GM23338 (cell line): ENCODE measurements around the gene DHRS13. TPM values are rescaled to one million over a fixed set of nuclear protein-coding genes. Genes with fewer than 3 reads are reported as not detected.
A peak's percentile ranks its signal among the peaks of the same experiment; 100 is the strongest.

Source experiments
- ATAC-seq: fragments of 200-7000 bp; cut with Tn5 transposase; 3 replicates; pipeline ENCODE4 v1.9.1; 2020
- DNase-seq: peaks from one replicate; pipeline ENCODE4 v3.0.0-alpha.2; 2015; ENCODE audit warnings: low spot score
- H2AFZ ChIP-seq: fragments of 200-600 bp; sonication (generic); 2 replicates; pipeline ENCODE4 v1.8.0; 2016; ENCODE audit warnings: antibody characterized with exemption, mild to moderate bottlenecking, moderate library complexity
- H3F3A ChIP-seq: fragments of 200-600 bp; sonication (generic); replicated peaks from 2 replicates; pipeline ENCODE4 v1.8.0; 2017; ENCODE audit warnings: antibody characterized with exemption, mixed run types, low read depth
- H3K27ac ChIP-seq: fragments of 200-600 bp; sonication (generic); 2 replicates; pipeline ENCODE4 v1.6.1; 2016; ENCODE audit warnings: low read depth
- H3K27me3 ChIP-seq: fragments of 200-600 bp; sonication (generic); 2 replicates; pipeline ENCODE4 v1.8.0; 2016; ENCODE audit warnings: mild to moderate bottlenecking, mixed run types, moderate library complexity; ENCODE audit not compliant: insufficient read depth
- H3K36me3 ChIP-seq: fragments of 200-600 bp; sonication (generic); 2 replicates; pipeline ENCODE4 v1.8.0; 2016; ENCODE audit warnings: mild to moderate bottlenecking; ENCODE audit not compliant: insufficient read depth
- H3K4me1 ChIP-seq: fragments of 200-600 bp; sonication (generic); 2 replicates; pipeline ENCODE4 v1.8.0; 2016; ENCODE audit warnings: mild to moderate bottlenecking, moderate library complexity; ENCODE audit not compliant: insufficient read depth
- H3K4me2 ChIP-seq: fragments of 200-600 bp; sonication (generic); 2 replicates; pipeline ENCODE4 v1.7.1; 2017; ENCODE audit warnings: mixed run types
- H3K4me3 ChIP-seq: fragments of 200-600 bp; sonication (generic); 2 replicates; pipeline ENCODE4 v1.6.1; 2016; ENCODE audit warnings: mixed run types
- H3K79me2 ChIP-seq: fragments of 200-600 bp; sonication (generic); replicated peaks from 2 replicates; pipeline ENCODE4 v1.8.0; 2017; ENCODE audit warnings: mild to moderate bottlenecking; ENCODE audit not compliant: insufficient read depth
- H3K9me2 ChIP-seq: fragments of 200-600 bp; sonication (generic); 2 replicates; pipeline ENCODE4 v1.8.0; 2017; ENCODE audit not compliant: insufficient read depth
- H4K20me1 ChIP-seq: fragments of 200-600 bp; sonication (generic); replicated peaks from 2 replicates; pipeline ENCODE4 v1.8.0; 2017; ENCODE audit warnings: mild to moderate bottlenecking; ENCODE audit not compliant: insufficient read depth
- H3K27ac Mint-ChIP-seq: 2 replicates; pipeline ENCODE4 v1.8.0; 2020; ENCODE audit warnings: inconsistent platforms, mild to moderate bottlenecking, moderate library complexity, mixed read lengths
- H3K27me3 Mint-ChIP-seq: 3 replicates; pipeline ENCODE4 v1.8.0; 2022; ENCODE audit warnings: low read depth, mild to moderate bottlenecking, moderate library complexity, mixed read lengths, inconsistent platforms; ENCODE audit not compliant: insufficient read depth, poor library complexity
- H3K36me3 Mint-ChIP-seq: 3 replicates; pipeline ENCODE4 v1.8.0; 2021; ENCODE audit warnings: low read depth, mild to moderate bottlenecking, inconsistent platforms, moderate library complexity, mixed read lengths
- H3K4me1 Mint-ChIP-seq: 3 replicates; pipeline ENCODE4 v1.8.0; 2020; ENCODE audit warnings: mild to moderate bottlenecking, inconsistent platforms, mixed read lengths
- H3K4me3 Mint-ChIP-seq: 3 replicates; pipeline ENCODE4 v1.8.0; 2021; ENCODE audit warnings: moderate library complexity, mild to moderate bottlenecking, inconsistent platforms, mixed read lengths
- H3K9me3 Mint-ChIP-seq: 3 replicates; pipeline ENCODE4 v1.8.0; 2020; ENCODE audit warnings: moderate library complexity, mild to moderate bottlenecking, inconsistent platforms, mixed read lengths
- CREB1 ChIP-seq: fragments of 250-450 bp; sonication (Bioruptor Pico); IDR thresholded peaks from 2 replicates; pipeline ENCODE4 v1.5.0; 2020; ENCODE audit warnings: low read depth, mild to moderate bottlenecking, moderate library complexity
- JUNB ChIP-seq: IDR thresholded peaks from one replicate; pipeline ENCODE4 v1.6.1; 2016; ENCODE audit warnings: antibody characterized with exemption; ENCODE audit not compliant: unreplicated experiment
- NANOG ChIP-seq: IDR thresholded peaks from 2 replicates; pipeline ENCODE4 v1.6.1; 2016; ENCODE audit warnings: antibody characterized with exemption, borderline replicate concordance
- POLR2AphosphoS5 ChIP-seq: IDR thresholded peaks from 2 replicates; pipeline ENCODE4 v1.6.1; 2016; ENCODE audit warnings: antibody characterized with exemption, low read depth
- ZNF114 ChIP-seq: fragments of 250-450 bp; sonication (Bioruptor Pico); IDR thresholded peaks from 2 replicates; pipeline ENCODE4 v1.5.0; 2020; ENCODE audit warnings: mild to moderate bottlenecking, moderate library complexity
- ZNF331 ChIP-seq: fragments of 250-450 bp; sonication (Bioruptor Pico); IDR thresholded peaks from 2 replicates; pipeline ENCODE4 v1.5.0; 2020; ENCODE audit warnings: low read depth, mild to moderate bottlenecking, moderate library complexity
- polyA plus RNA-seq: library from polyadenylated mRNA; unstranded; fragments of >200 nt; fragmentation: Nextera tagmentation; extraction: Ambion mirVana; gene quantifications from 2 replicates; pipeline ENCODE4 v1.2.1, GENCODE V29; 2016
- total RNA-seq: library from RNA; depleted of rRNA; stranded (reverse); fragments of >200 nt; shearing (Covaris generic); gene quantifications from 2 replicates; pipeline ENCODE4 v1.2.3, GENCODE V29; 2014
- TF ChIP-seq, protein P1 (sequence below), 2 experiments: fragments of 200-600 bp in 1 of 2; sonication (generic) in 1 of 2; conservative IDR thresholded peaks; 2 replicates each; pipeline versions ENCODE4 v1.5.1 to v1.6.1; 2016 to 2017; ENCODE audit warnings: antibody characterized with exemption in 2 of 2, low read depth in 2 of 2, mild to moderate bottlenecking in 2 of 2, moderate library complexity in 1 of 2
- TF ChIP-seq, protein P2 (sequence below): IDR thresholded peaks from one replicate; pipeline ENCODE4 v1.6.1; 2018; ENCODE audit warnings: antibody characterized with exemption; ENCODE audit not compliant: unreplicated experiment
- TF ChIP-seq, protein P3 (sequence below): fragments of 250-450 bp; sonication (Bioruptor Pico); IDR thresholded peaks from 2 replicates; pipeline ENCODE4 v1.5.0; 2020; ENCODE audit warnings: mild to moderate bottlenecking, moderate library complexity

Gene DHRS13
- total and polyA plus RNA-seq, 2 experiments from 2014 or later: 5.4 to 34.2 TPM

DNA sequence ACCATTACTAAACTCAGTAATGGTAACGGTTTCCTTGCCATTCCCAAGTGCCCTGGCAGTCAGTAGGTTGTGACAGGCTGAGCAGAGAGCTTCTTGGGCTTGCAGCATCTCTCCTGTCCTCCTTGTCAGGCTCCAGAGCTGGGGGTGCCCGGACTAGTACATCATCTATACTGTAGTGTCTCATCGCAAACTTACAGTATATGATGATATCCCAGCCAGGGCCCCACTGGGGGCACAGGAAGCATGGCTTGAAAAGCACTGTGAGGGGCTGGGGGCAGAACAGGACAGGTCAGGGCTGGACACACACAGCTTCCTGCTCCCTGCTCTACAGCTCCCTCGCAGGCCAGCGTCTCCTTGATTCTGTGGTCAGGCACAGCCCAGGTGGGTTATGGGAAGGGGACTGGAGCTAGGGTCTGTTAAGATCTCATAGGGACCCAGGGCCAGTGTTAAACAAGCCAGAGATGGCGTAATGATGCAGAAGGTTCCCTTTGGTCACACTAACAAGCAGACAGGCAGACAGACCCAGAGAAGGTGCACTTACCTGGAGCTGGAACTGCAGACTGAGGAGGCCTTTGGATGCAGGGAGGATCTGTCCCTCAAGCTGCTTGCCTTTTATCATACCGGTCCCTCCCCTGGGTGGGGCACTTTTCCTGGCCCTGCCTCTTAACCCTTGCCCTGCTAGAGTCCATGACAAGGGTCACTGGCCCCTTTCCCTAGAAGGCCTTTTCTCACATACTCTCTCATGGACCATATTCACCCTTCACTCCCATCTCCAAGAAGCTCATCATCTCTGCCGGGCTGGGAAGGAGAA lies 41.3 kb downstream of the DHRS13 start:
- no peak overlapping the region for H3K4me2 ChIP-seq
- H3K27me3 ChIP-seq: no peaks in the 10 kb centered on the region
- no peak for TF ChIP-seq JUNB
- TF ChIP-seq NANOG: no peak
- TF ChIP-seq, protein P1, sequence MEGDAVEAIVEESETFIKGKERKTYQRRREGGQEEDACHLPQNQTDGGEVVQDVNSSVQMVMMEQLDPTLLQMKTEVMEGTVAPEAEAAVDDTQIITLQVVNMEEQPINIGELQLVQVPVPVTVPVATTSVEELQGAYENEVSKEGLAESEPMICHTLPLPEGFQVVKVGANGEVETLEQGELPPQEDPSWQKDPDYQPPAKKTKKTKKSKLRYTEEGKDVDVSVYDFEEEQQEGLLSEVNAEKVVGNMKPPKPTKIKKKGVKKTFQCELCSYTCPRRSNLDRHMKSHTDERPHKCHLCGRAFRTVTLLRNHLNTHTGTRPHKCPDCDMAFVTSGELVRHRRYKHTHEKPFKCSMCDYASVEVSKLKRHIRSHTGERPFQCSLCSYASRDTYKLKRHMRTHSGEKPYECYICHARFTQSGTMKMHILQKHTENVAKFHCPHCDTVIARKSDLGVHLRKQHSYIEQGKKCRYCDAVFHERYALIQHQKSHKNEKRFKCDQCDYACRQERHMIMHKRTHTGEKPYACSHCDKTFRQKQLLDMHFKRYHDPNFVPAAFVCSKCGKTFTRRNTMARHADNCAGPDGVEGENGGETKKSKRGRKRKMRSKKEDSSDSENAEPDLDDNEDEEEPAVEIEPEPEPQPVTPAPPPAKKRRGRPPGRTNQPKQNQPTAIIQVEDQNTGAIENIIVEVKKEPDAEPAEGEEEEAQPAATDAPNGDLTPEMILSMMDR (conservative IDR thresholded peaks at IDR 0.05; ENCODE audit: low read depth in 2 of 2): no peak
- no peak for TF ChIP-seq ZNF114 (CRISPR knock-in tag)
- TF ChIP-seq, protein P2, sequence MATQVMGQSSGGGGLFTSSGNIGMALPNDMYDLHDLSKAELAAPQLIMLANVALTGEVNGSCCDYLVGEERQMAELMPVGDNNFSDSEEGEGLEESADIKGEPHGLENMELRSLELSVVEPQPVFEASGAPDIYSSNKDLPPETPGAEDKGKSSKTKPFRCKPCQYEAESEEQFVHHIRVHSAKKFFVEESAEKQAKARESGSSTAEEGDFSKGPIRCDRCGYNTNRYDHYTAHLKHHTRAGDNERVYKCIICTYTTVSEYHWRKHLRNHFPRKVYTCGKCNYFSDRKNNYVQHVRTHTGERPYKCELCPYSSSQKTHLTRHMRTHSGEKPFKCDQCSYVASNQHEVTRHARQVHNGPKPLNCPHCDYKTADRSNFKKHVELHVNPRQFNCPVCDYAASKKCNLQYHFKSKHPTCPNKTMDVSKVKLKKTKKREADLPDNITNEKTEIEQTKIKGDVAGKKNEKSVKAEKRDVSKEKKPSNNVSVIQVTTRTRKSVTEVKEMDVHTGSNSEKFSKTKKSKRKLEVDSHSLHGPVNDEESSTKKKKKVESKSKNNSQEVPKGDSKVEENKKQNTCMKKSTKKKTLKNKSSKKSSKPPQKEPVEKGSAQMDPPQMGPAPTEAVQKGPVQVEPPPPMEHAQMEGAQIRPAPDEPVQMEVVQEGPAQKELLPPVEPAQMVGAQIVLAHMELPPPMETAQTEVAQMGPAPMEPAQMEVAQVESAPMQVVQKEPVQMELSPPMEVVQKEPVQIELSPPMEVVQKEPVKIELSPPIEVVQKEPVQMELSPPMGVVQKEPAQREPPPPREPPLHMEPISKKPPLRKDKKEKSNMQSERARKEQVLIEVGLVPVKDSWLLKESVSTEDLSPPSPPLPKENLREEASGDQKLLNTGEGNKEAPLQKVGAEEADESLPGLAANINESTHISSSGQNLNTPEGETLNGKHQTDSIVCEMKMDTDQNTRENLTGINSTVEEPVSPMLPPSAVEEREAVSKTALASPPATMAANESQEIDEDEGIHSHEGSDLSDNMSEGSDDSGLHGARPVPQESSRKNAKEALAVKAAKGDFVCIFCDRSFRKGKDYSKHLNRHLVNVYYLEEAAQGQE: no peak
- TF ChIP-seq ZNF331: no peak
- no peak for TF ChIP-seq CREB1 (CRISPR knock-in tag)
- TF ChIP-seq POLR2AphosphoS5: peak; percentile 31; the same call in 1 of the 2 replicates
- peaks cover 39% of the 10 kb centered on the region for H3K36me3 Mint-ChIP-seq
- H3K9me3 Mint-ChIP-seq: no peaks in the 10 kb centered on the region
- H3K4me1 Mint-ChIP-seq: peaks cover 16% of the 10 kb centered on the region
- H3K27ac Mint-ChIP-seq: peak overlapping the region; percentile 46
- peak; percentile 43 for DNase-seq
- H3K4me3 ChIP-seq: no peak overlapping the region
- no peaks in the 10 kb centered on the region for H4K20me1 ChIP-seq
- H3F3A ChIP-seq: 0 out of 2 replicates have a peak, but pooled peaks cover 4% of the 10 kb centered on the region
- no peak overlapping the region; the same call in 2 of the 3 replicates for H3K4me3 Mint-ChIP-seq
- no peaks in the 10 kb centered on the region for H3K9me2 ChIP-seq
- no peak overlapping the region for H2AFZ ChIP-seq
- peak; percentile 74 for ATAC-seq
- peaks cover 7% of the 10 kb centered on the region for H3K36me3 ChIP-seq
- no peaks in the 10 kb centered on the region for H3K79me2 ChIP-seq
- H3K4me1 ChIP-seq: no peaks in the 10 kb centered on the region; the same call in none of the 2 replicates
- no peak overlapping the region for H3K27ac ChIP-seq
- peaks cover 2% of the 10 kb centered on the region for H3K27me3 Mint-ChIP-seq

DNA sequence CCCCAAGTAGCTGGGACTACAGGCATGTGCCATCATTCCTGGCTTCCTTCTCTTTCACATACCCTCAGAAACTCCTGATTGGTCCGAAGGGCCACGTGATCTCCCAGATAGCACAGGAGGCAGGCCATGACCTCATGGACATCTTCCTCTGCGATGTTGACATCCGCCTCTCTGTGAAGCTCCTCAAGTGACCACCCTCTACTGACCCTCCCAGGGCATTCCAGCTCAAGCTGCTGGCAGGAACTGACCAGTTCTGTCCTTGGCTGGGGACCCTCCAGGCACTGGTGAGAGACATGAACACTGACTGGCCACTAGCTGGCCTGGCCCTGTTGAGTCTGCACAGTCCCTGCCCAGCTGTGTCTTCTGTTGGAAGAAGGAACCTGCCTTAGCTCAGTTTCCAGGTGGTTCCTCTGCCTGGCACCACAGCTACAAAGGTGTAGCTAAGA lies 42.5 kb downstream of the DHRS13 start:
- H3K4me2 ChIP-seq: no peak overlapping the region
- 0 out of 2 replicates have a peak, but pooled peaks cover 8% of the 10 kb centered on the region for H3F3A ChIP-seq
- H3K4me1 ChIP-seq: peaks cover 4% of the 10 kb centered on the region
- no peak for ATAC-seq
- no peaks in the 10 kb centered on the region for H4K20me1 ChIP-seq
- H3K27me3 Mint-ChIP-seq: peaks cover 4% of the 10 kb centered on the region
- H3K36me3 Mint-ChIP-seq: peaks cover 42% of the 10 kb centered on the region
- no peak overlapping the region for H3K4me3 ChIP-seq
- H3K9me2 ChIP-seq: no peaks in the 10 kb centered on the region
- H3K27ac Mint-ChIP-seq: no peak overlapping the region
- peaks cover 10% of the 10 kb centered on the region for H3K79me2 ChIP-seq
- H2AFZ ChIP-seq: no peak overlapping the region
- no peaks in the 10 kb centered on the region for H3K9me3 Mint-ChIP-seq
- no peak for DNase-seq
- H3K4me3 Mint-ChIP-seq: no peak overlapping the region
- peaks cover 11% of the 10 kb centered on the region for H3K4me1 Mint-ChIP-seq
- no peaks in the 10 kb centered on the region for H3K27me3 ChIP-seq
- no peak overlapping the region for H3K27ac ChIP-seq
- peaks cover 7% of the 10 kb centered on the region for H3K36me3 ChIP-seq
- TF ChIP-seq, protein P3, sequence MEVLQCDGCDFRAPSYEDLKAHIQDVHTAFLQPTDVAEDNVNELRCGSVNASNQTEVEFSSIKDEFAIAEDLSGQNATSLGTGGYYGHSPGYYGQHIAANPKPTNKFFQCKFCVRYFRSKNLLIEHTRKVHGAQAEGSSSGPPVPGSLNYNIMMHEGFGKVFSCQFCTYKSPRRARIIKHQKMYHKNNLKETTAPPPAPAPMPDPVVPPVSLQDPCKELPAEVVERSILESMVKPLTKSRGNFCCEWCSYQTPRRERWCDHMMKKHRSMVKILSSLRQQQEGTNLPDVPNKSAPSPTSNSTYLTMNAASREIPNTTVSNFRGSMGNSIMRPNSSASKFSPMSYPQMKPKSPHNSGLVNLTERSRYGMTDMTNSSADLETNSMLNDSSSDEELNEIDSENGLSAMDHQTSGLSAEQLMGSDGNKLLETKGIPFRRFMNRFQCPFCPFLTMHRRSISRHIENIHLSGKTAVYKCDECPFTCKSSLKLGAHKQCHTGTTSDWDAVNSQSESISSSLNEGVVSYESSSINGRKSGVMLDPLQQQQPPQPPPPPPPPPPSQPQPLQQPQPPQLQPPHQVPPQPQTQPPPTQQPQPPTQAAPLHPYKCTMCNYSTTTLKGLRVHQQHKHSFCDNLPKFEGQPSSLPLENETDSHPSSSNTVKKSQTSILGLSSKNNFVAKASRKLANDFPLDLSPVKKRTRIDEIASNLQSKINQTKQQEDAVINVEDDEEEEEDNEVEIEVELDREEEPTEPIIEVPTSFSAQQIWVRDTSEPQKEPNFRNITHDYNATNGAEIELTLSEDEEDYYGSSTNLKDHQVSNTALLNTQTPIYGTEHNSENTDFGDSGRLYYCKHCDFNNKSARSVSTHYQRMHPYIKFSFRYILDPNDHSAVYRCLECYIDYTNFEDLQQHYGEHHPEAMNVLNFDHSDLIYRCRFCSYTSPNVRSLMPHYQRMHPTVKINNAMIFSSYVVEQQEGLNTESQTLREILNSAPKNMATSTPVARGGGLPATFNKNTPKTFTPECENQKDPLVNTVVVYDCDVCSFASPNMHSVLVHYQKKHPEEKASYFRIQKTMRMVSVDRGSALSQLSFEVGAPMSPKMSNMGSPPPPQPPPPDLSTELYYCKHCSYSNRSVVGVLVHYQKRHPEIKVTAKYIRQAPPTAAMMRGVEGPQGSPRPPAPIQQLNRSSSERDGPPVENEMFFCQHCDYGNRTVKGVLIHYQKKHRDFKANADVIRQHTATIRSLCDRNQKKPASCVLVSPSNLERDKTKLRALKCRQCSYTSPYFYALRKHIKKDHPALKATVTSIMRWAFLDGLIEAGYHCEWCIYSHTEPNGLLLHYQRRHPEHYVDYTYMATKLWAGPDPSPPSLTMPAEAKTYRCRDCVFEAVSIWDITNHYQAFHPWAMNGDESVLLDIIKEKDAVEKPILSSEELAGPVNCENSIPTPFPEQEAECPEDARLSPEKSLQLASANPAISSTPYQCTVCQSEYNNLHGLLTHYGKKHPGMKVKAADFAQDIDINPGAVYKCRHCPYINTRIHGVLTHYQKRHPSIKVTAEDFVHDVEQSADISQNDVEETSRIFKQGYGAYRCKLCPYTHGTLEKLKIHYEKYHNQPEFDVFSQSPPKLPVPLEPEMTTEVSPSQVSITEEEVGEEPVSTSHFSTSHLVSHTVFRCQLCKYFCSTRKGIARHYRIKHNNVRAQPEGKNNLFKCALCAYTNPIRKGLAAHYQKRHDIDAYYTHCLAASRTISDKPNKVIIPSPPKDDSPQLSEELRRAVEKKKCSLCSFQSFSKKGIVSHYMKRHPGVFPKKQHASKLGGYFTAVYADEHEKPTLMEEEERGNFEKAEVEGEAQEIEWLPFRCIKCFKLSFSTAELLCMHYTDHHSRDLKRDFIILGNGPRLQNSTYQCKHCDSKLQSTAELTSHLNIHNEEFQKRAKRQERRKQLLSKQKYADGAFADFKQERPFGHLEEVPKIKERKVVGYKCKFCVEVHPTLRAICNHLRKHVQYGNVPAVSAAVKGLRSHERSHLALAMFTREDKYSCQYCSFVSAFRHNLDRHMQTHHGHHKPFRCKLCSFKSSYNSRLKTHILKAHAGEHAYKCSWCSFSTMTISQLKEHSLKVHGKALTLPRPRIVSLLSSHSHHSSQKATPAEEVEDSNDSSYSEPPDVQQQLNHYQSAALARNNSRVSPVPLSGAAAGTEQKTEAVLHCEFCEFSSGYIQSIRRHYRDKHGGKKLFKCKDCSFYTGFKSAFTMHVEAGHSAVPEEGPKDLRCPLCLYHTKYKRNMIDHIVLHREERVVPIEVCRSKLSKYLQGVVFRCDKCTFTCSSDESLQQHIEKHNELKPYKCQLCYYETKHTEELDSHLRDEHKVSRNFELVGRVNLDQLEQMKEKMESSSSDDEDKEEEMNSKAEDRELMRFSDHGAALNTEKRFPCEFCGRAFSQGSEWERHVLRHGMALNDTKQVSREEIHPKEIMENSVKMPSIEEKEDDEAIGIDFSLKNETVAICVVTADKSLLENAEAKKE (CRISPR knock-in tag): no peak
